K562 (cell line): ENCODE data around the gene ACTL10. TPM values are rescaled to one million over a fixed set of nuclear protein-coding genes. Genes with fewer than 3 reads are reported as not detected.
A peak's percentile ranks its signal among the peaks of the same experiment; 100 is the strongest.

Experiments
- ARNT ChIP-seq, 2 experiments: fragments of 450-650 bp; IDR thresholded peaks; 2 replicates each; pipeline ENCODE4 v1.6.1; 2016; ENCODE audit warnings: mild to moderate bottlenecking in 1 of 2
- E2F5 ChIP-seq: sonication (generic); formaldehyde crosslinking; IDR thresholded peaks from 2 replicates; pipeline ENCODE4 v1.8.0; 2022; ENCODE audit warnings: mild to moderate bottlenecking, missing genetic modification reagents
- GTF2B ChIP-seq: IDR thresholded peaks from 2 replicates; pipeline ENCODE4 v1.6.1; 2011; ENCODE audit not compliant: insufficient read length; ENCODE audit errors: extremely low read depth
- KAT7 ChIP-seq: sonication (generic); formaldehyde crosslinking; IDR thresholded peaks from 2 replicates; pipeline ENCODE4 v1.8.0; 2022; ENCODE audit warnings: missing genetic modification reagents, mild to moderate bottlenecking, borderline replicate concordance
- NRF1 ChIP-seq, 2 experiments: fragments of 450-650 bp; IDR thresholded peaks in 1 of 2; conservative IDR thresholded peaks in 1 of 2; 2 replicates each; pipeline ENCODE4 v1.6.1; 2014; ENCODE audit warnings: mild to moderate bottlenecking in 2 of 2
- PCBP2 ChIP-seq: fragments of 200-400 bp; formaldehyde crosslinking; IDR thresholded peaks from 2 replicates; pipeline ENCODE4 v1.6.1; 2018; ENCODE audit warnings: low read length, low read depth, mild to moderate bottlenecking, moderate library complexity; ENCODE audit not compliant: poor library complexity, severe bottlenecking
- PHF8 ChIP-seq: fragments of 200-600 bp; sonication (generic); IDR thresholded peaks from 2 replicates; pipeline ENCODE4 v1.6.1; 2012; ENCODE audit warnings: mixed run types, mild to moderate bottlenecking, inconsistent platforms, low read length, moderate library complexity, borderline replicate concordance
- TAF1 ChIP-seq: IDR thresholded peaks from 2 replicates; pipeline ENCODE4 v1.6.1; 2011; ENCODE audit warnings: mild to moderate bottlenecking, low read length, moderate library complexity; ENCODE audit not compliant: insufficient read depth, control insufficient read depth, severe bottlenecking; ENCODE audit errors: extremely low read depth
- THRAP3 ChIP-seq: fragments of 450-650 bp; IDR thresholded peaks from 2 replicates; pipeline ENCODE4 v1.6.1; 2016; ENCODE audit warnings: mild to moderate bottlenecking, inconsistent platforms, borderline replicate concordance
- TRIM28 ChIP-seq: fragments of 450-650 bp; IDR thresholded peaks from 2 replicates; pipeline ENCODE4 v1.6.1; 2017
- WHSC1 ChIP-seq: IDR thresholded peaks from one replicate; pipeline ENCODE4 v1.6.1; 2012; ENCODE audit warnings: low read length, control low read depth, inconsistent platforms
- YBX1 ChIP-seq: fragments of 450-650 bp; IDR thresholded peaks from 2 replicates; pipeline ENCODE4 v1.7.1; 2016; ENCODE audit warnings: mild to moderate bottlenecking
- ZBTB8A ChIP-seq: fragments of 450-650 bp; IDR thresholded peaks from 2 replicates; pipeline ENCODE4 v1.6.1; 2018; ENCODE audit warnings: mild to moderate bottlenecking, moderate library complexity; ENCODE audit not compliant: partially characterized antibody
- ZNF780A ChIP-seq: fragments of 250-450 bp; sonication (Bioruptor Pico); IDR thresholded peaks from 2 replicates; pipeline ENCODE4 v1.5.0; 2021; ENCODE audit warnings: mild to moderate bottlenecking
- polyA plus RNA-seq, 8 experiments: library from polyadenylated mRNA; depleted of rRNA in 4 of 8; stranded (reverse) in 5 of 8; unstranded in 3 of 8; fragments of >200 nt; fragmentation: Nextera tagmentation in 2 of 8; fragmentation: Illumina TruSeq in 1 of 8; extraction: Ambion mirVana in 2 of 8; extraction: Trizol in 1 of 8; gene quantifications; 2 replicates each; pipeline versions ENCODE4 v1.2.1 to v1.2.3, GENCODE V29; 2011 to 2014; ENCODE audit warnings: inconsistent platforms in 1 of 8, missing spikeins in 1 of 8
- total RNA-seq, 7 experiments: library from RNA; depleted of rRNA in 6 of 7; stranded (reverse); fragments of >200 nt in 6 of 7; fragmentation: Illumina TruSeq in 2 of 7; extraction: Trizol in 2 of 7; gene quantifications; 2 replicates each; pipeline versions ENCODE4 v1.2.1 to v1.2.3, GENCODE V29; 2011 to 2021; ENCODE audit warnings: low replicate concordance in 1 of 7
- TF ChIP-seq, protein P1 (sequence below): sonication (generic); formaldehyde crosslinking; IDR thresholded peaks from 2 replicates; pipeline ENCODE4 v1.8.1; 2023; ENCODE audit warnings: mild to moderate bottlenecking, missing genetic modification reagents
- TF ChIP-seq, protein P2 (sequence below): fragments of 250-450 bp; sonication (Bioruptor Pico); IDR thresholded peaks from 2 replicates; pipeline ENCODE4 v1.5.0; 2021; ENCODE audit warnings: mild to moderate bottlenecking, borderline replicate concordance
- TF ChIP-seq, protein P3 (sequence below): sonication (generic); formaldehyde crosslinking; IDR thresholded peaks from 2 replicates; pipeline ENCODE4 v1.8.1; 2023; ENCODE audit warnings: mild to moderate bottlenecking, missing genetic modification reagents

Gene ACTL10
- total and polyA plus RNA-seq, 9 of the 15 experiments (the other 6 are each of a cell fraction or from before 2014, with no cell fraction given): 0.07 to 0.14 TPM; not detected in 7

DNA sequence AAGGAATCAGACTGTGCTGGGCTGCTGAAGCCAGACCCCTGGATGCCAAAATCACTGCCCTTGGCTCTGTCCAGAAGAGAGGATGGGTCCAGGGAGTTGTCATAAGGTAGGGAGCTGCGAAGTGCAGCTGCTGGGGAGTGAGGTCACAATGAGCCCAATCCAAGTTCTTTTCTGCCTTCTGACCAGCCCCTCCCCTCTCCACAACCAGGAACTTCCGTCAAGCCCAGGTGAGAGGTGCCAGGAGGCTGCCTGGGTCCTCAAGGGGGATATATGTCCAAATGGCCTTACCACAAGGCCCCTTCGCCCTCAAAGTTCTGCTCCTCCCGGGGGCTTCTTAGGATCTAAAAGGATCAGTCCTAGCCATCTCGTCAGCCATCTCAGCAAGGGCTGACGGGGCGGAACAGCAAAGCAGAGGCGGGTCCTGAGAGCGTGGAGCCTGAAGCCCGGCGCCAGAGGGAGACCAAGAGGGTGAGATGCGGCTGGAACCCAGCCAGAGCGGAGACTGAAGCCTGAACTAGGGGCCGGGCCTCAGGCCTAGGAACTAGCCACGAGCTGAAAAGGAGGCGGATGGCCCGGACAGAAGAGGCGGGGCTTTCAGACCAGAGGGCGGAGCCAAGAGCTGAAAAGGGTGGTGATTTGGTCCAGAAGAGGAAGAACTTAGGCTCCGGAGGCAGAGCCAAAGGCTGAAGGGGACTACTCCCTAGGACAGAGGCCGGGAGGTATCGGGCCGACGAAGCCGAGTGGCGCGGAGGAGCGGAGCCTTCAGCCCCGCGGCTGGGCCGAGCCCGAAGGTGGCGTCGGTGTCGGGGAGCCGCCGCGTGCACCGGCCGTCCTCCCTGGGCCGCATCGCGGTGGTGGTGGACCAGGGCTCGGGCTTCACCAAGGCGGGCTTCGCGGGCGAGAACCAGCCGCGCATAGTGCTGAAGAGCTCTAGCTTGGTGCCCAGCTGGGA is at the start of gene ACTL10 (continued):
- TF ChIP-seq E2F5: no peak
- TF ChIP-seq, protein P1, sequence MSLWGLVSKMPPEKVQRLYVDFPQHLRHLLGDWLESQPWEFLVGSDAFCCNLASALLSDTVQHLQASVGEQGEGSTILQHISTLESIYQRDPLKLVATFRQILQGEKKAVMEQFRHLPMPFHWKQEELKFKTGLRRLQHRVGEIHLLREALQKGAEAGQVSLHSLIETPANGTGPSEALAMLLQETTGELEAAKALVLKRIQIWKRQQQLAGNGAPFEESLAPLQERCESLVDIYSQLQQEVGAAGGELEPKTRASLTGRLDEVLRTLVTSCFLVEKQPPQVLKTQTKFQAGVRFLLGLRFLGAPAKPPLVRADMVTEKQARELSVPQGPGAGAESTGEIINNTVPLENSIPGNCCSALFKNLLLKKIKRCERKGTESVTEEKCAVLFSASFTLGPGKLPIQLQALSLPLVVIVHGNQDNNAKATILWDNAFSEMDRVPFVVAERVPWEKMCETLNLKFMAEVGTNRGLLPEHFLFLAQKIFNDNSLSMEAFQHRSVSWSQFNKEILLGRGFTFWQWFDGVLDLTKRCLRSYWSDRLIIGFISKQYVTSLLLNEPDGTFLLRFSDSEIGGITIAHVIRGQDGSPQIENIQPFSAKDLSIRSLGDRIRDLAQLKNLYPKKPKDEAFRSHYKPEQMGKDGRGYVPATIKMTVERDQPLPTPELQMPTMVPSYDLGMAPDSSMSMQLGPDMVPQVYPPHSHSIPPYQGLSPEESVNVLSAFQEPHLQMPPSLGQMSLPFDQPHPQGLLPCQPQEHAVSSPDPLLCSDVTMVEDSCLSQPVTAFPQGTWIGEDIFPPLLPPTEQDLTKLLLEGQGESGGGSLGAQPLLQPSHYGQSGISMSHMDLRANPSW (CRISPR knock-in tag): 0 out of 2 replicates have a peak, but pooled peaks have one; percentile 48
- TF ChIP-seq ZNF780A: no peak
- TF ChIP-seq WHSC1: no peak
- TF ChIP-seq, protein P2, sequence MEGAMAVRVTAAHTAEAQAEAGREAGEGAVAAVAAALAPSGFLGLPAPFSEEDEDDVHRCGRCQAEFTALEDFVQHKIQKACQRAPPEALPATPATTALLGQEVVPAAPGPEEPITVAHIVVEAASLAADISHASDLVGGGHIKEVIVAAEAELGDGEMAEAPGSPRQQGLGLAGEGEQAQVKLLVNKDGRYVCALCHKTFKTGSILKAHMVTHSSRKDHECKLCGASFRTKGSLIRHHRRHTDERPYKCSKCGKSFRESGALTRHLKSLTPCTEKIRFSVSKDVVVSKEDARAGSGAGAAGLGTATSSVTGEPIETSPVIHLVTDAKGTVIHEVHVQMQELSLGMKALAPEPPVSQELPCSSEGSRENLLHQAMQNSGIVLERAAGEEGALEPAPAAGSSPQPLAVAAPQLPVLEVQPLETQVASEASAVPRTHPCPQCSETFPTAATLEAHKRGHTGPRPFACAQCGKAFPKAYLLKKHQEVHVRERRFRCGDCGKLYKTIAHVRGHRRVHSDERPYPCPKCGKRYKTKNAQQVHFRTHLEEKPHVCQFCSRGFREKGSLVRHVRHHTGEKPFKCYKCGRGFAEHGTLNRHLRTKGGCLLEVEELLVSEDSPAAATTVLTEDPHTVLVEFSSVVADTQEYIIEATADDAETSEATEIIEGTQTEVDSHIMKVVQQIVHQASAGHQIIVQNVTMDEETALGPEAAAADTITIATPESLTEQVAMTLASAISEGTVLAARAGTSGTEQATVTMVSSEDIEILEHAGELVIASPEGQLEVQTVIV (CRISPR knock-in tag): no peak
- TF ChIP-seq KAT7: no peak
- TF ChIP-seq PCBP2: no peak
- TF ChIP-seq, protein P3, sequence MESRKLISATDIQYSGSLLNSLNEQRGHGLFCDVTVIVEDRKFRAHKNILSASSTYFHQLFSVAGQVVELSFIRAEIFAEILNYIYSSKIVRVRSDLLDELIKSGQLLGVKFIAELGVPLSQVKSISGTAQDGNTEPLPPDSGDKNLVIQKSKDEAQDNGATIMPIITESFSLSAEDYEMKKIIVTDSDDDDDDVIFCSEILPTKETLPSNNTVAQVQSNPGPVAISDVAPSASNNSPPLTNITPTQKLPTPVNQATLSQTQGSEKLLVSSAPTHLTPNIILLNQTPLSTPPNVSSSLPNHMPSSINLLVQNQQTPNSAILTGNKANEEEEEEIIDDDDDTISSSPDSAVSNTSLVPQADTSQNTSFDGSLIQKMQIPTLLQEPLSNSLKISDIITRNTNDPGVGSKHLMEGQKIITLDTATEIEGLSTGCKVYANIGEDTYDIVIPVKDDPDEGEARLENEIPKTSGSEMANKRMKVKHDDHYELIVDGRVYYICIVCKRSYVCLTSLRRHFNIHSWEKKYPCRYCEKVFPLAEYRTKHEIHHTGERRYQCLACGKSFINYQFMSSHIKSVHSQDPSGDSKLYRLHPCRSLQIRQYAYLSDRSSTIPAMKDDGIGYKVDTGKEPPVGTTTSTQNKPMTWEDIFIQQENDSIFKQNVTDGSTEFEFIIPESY (CRISPR knock-in tag): peak; percentile 98
- TF ChIP-seq GTF2B: no peak
- no peak for TF ChIP-seq THRAP3
- TF ChIP-seq PHF8: no peak
- no peak for TF ChIP-seq YBX1
- no peak for TF ChIP-seq TAF1
- peak; percentile 68; the same call in 1 of the 2 replicates for TF ChIP-seq TRIM28
- TF ChIP-seq ARNT (IDR thresholded peaks at IDR 0.05): no peak
- TF ChIP-seq NRF1 (conservative IDR thresholded peaks at IDR 0.05 in 1 of 2, IDR thresholded peaks at IDR 0.05 in 1 of 2): peak; percentile 60 to 66; a peak in 3 of 4 replicates
- no peak for TF ChIP-seq ZBTB8A
